ENCODE results near the gene PREP.
"Not testable (repeated sequence)": the region's sequence is repeated elsewhere in the genome, so short reads cannot be mapped to it uniquely, and the experiment has no call there.

The PREP gene

GRCh38 chr6:105345506-105345905, 57.4 kb downstream of the PREP start:
- DNase-seq (ENCODE audit: low read depth in 2 of 2): no peak

GRCh38 chr6:105344881-105345370, 58.0 kb downstream of the PREP start:
- DNase-seq (ENCODE audit: low read depth in 2 of 2): no peak

GRCh38 chr6:105338350-105338983, 64.4 kb downstream of the PREP start:
- DNase-seq (ENCODE audit: low read depth in 2 of 2): not testable (repeated sequence)

GRCh38 chr6:105336986-105337385, 65.9 kb downstream of the PREP start:
- no peak for DNase-seq (ENCODE audit: low read depth in 2 of 2)

- DNase-seq (ENCODE audit: low read depth in 2 of 2): no peak
Measured at GRCh38 chr6:105332576-105332975, 70.3 kb downstream of the PREP start.

GRCh38 chr6:105331927-105332326, 71.0 kb downstream of the PREP start:
- no peak for DNase-seq (ENCODE audit: low read depth in 2 of 2)

GRCh38 chr6:105330913-105331312, 72.0 kb downstream of the PREP start:
- no peak for DNase-seq (ENCODE audit: low read depth in 2 of 2)

GRCh38 chr6:105330364-105330763, 72.5 kb downstream of the PREP start:
- DNase-seq (ENCODE audit: low read depth in 2 of 2): no peak

- DNase-seq (ENCODE audit: low read depth in 2 of 2): no peak
Measured at GRCh38 chr6:105326833-105327770, 75.8 kb downstream of the PREP start.

- DNase-seq (ENCODE audit: low read depth in 2 of 2): no peak
Measured at GRCh38 chr6:105326216-105326615, 76.7 kb downstream of the PREP start.

- DNase-seq (ENCODE audit: low read depth in 2 of 2): no peak
Measured at GRCh38 chr6:105324386-105324950, 78.4 kb downstream of the PREP start.

GRCh38 chr6:105322499-105323225, 80.2 kb downstream of the PREP start:
- no peak for DNase-seq (ENCODE audit: low read depth in 2 of 2)

- DNase-seq (ENCODE audit: low read depth in 2 of 2): no peak
Measured at GRCh38 chr6:105321728-105322127, 81.2 kb downstream of the PREP start.

GRCh38 chr6:105321207-105321606, 81.7 kb downstream of the PREP start:
- DNase-seq (ENCODE audit: low read depth in 2 of 2): no peak

GRCh38 chr6:105320765-105321164, 82.1 kb downstream of the PREP start:
- DNase-seq (ENCODE audit: low read depth in 2 of 2): no peak

GRCh38 chr6:105320271-105320670, 82.6 kb downstream of the PREP start:
- DNase-seq (ENCODE audit: low read depth in 2 of 2): no peak

- DNase-seq (ENCODE audit: low read depth in 2 of 2): no peak
Measured at GRCh38 chr6:105319331-105319730, 83.6 kb downstream of the PREP start.

- no peak for DNase-seq (ENCODE audit: low read depth in 2 of 2)
Measured at GRCh38 chr6:105318660-105319059, 84.2 kb downstream of the PREP start.

- DNase-seq (ENCODE audit: low read depth in 2 of 2): no peak
Measured at GRCh38 chr6:105317607-105318533, 85.0 kb downstream of the PREP start.

GRCh38 chr6:105313211-105313610, 89.7 kb downstream of the PREP start:
- no peak for DNase-seq (ENCODE audit: low read depth in 2 of 2)

GRCh38 chr6:105310947-105311346, 91.9 kb downstream of the PREP start:
- no peak for DNase-seq (ENCODE audit: low read depth in 2 of 2)
